GM19468 (cell line): ENCODE measurements around the gene SF3B5.
A peak's percentile ranks its signal among the peaks of the same experiment; 100 is the strongest.
"Not testable (repeated sequence)": the region's sequence is repeated elsewhere in the genome, so short reads cannot be mapped to it uniquely, and the experiment has no call there.

Experiments
- ATAC-seq: cut with Tn5 transposase; IDR thresholded peaks from one replicate; pipeline ENCODE4 v1.9.1; 2021; ENCODE audit warnings: mild to moderate bottlenecking, moderate library complexity, moderate number of reproducible peaks; ENCODE audit not compliant: unreplicated experiment; ENCODE audit errors: extremely low read depth

The SF3B5 gene

GRCh38 chr6:144110210-144110609, 14.8 kb upstream of the SF3B5 start:
- no peak for ATAC-seq

- no peak for ATAC-seq
These were observed 10.8 kb upstream of the SF3B5 start for GRCh38 chr6:144106206-144106605.

- ATAC-seq, result peak; percentile 79
These were observed 9.6 kb upstream of the SF3B5 start for GRCh38 chr6:144104898-144105487.

GRCh38 chr6:144104488-144104887, 9.1 kb upstream of the SF3B5 start:
- no peak for ATAC-seq

GRCh38 chr6:144103026-144103563, 7.7 kb upstream of the SF3B5 start:
- ATAC-seq, result no peak

- ATAC-seq, result no peak
These were observed 3.6 kb upstream of the SF3B5 start for GRCh38 chr6:144098993-144099392.

GRCh38 chr6:144094731-144095133, 641 bp downstream of the SF3B5 start:
- ATAC-seq, result no peak

GRCh38 chr6:144093658-144094057, 1.7 kb downstream of the SF3B5 start:
- no peak for ATAC-seq

GRCh38 chr6:144093236-144093635, 2.1 kb downstream of the SF3B5 start:
- no peak for ATAC-seq

GRCh38 chr6:144090384-144090783, 5.0 kb downstream of the SF3B5 start:
- no peak for ATAC-seq

GRCh38 chr6:144087789-144088426, 7.5 kb downstream of the SF3B5 start:
- no peak for ATAC-seq

- ATAC-seq, result no peak
These were observed 8.4 kb downstream of the SF3B5 start for GRCh38 chr6:144086959-144087358.

GRCh38 chr6:144083172-144083571, 12.2 kb downstream of the SF3B5 start:
- ATAC-seq, result no peak

GRCh38 chr6:144082412-144082811, 13.0 kb downstream of the SF3B5 start:
- not testable (repeated sequence) for ATAC-seq

- ATAC-seq, result no peak
These were observed 17.5 kb downstream of the SF3B5 start for GRCh38 chr6:144077871-144078270.

- ATAC-seq, result no peak
These were observed 19.5 kb downstream of the SF3B5 start for GRCh38 chr6:144075875-144076274.

GRCh38 chr6:144075187-144075586, 20.2 kb downstream of the SF3B5 start:
- no peak for ATAC-seq

- ATAC-seq, result no peak
These were observed 22.3 kb downstream of the SF3B5 start for GRCh38 chr6:144073024-144073423.

- no peak for ATAC-seq
These were observed 25.9 kb downstream of the SF3B5 start for GRCh38 chr6:144069506-144069905.

- no peak for ATAC-seq
These were observed 26.6 kb downstream of the SF3B5 start for GRCh38 chr6:144068794-144069193.

GRCh38 chr6:144066741-144067484, 28.5 kb downstream of the SF3B5 start:
- ATAC-seq, result peak; percentile 60
